KMS-11 (cell line): ENCODE measurements around the gene MTHFSD.

Experiments used
- H2AFZ ChIP-seq: fragments of 200-600 bp; sonication (generic); 2 replicates; pipeline ENCODE4 v1.6.1; 2016; ENCODE audit warnings: antibody characterized with exemption, mixed run types, low read depth
- H3K27ac ChIP-seq: fragments of 200-600 bp; sonication (generic); 2 replicates; pipeline ENCODE4 v1.6.1; 2016; ENCODE audit warnings: mild to moderate bottlenecking, mixed run types
- H3K27me3 ChIP-seq: fragments of 200-600 bp; sonication (generic); 2 replicates; pipeline ENCODE4 v1.6.1; 2017; ENCODE audit warnings: mild to moderate bottlenecking, low read depth, mixed run types, moderate library complexity; ENCODE audit not compliant: insufficient read depth
- H3K36me3 ChIP-seq: fragments of 200-600 bp; sonication (generic); 2 replicates; pipeline ENCODE4 v1.6.1; 2017; ENCODE audit warnings: mild to moderate bottlenecking, mixed run types; ENCODE audit not compliant: insufficient read depth
- H3K4me1 ChIP-seq: fragments of 200-600 bp; sonication (generic); 2 replicates; pipeline ENCODE4 v1.6.1; 2016; ENCODE audit warnings: mild to moderate bottlenecking, low read depth, mixed run types; ENCODE audit not compliant: poor library complexity, severe bottlenecking
- H3K4me2 ChIP-seq: fragments of 200-600 bp; sonication (generic); 2 replicates; pipeline ENCODE4 v1.7.0; 2016; ENCODE audit warnings: mild to moderate bottlenecking, mixed run types
- H3K4me3 ChIP-seq: fragments of 200-600 bp; sonication (generic); IDR thresholded peaks from 2 replicates; pipeline ENCODE4 v1.6.1; 2017; ENCODE audit warnings: low read depth, low read length, mixed read lengths; ENCODE audit not compliant: insufficient read depth
- H3K79me2 ChIP-seq: fragments of 200-600 bp; sonication (generic); 2 replicates; pipeline ENCODE4 v1.6.1; 2016; ENCODE audit warnings: low read depth, mixed run types; ENCODE audit not compliant: insufficient read depth
- H3K9ac ChIP-seq: fragments of 200-600 bp; sonication (generic); 2 replicates; pipeline ENCODE4 v1.6.1; 2016; ENCODE audit warnings: mild to moderate bottlenecking, mixed run types
- H4K20me1 ChIP-seq: fragments of 200-600 bp; sonication (generic); 2 replicates; pipeline ENCODE4 v1.6.1; 2016; ENCODE audit warnings: mild to moderate bottlenecking, mixed run types; ENCODE audit not compliant: insufficient read depth
- CTCF ChIP-seq: fragments of 200-600 bp; sonication (generic); conservative IDR thresholded peaks from 2 replicates; pipeline ENCODE4 v1.6.1; 2017; ENCODE audit warnings: low read depth, mild to moderate bottlenecking, antibody characterized with exemption, low read length, moderate library complexity, mixed read lengths

Gene MTHFSD

GRCh38 chr16:86581458-86581857, 26.4 kb upstream of the MTHFSD start:
- Histone ChIP-seq H4K20me1 (no peaks in the 10 kb centered on the region), H3K79me2 (no peaks in the 10 kb centered on the region), H3K27me3 (peaks cover 4% of the 10 kb centered on the region; the same call in 1 of the 2 replicates), H3K4me1 (no peaks in the 10 kb centered on the region), H3K4me3 (no peak overlapping the region), H3K9ac (no peak overlapping the region), H3K27ac (no peak overlapping the region), H3K4me2 (no peak overlapping the region), H2AFZ (no peak overlapping the region), H3K36me3 (no peaks in the 10 kb centered on the region)
- TF ChIP-seq CTCF: no peak

GRCh38 chr16:86580791-86581170, 25.7 kb upstream of the MTHFSD start:
- Histone ChIP-seq H3K27me3 (peaks cover 4% of the 10 kb centered on the region; the same call in 1 of the 2 replicates), H2AFZ (no peak overlapping the region), H3K79me2 (no peaks in the 10 kb centered on the region), H3K4me1 (no peaks in the 10 kb centered on the region), H4K20me1 (no peaks in the 10 kb centered on the region), H3K27ac (no peak overlapping the region), H3K9ac (no peak overlapping the region), H3K4me3 (no peak overlapping the region), H3K4me2 (no peak overlapping the region), H3K36me3 (no peaks in the 10 kb centered on the region)
- no peak for TF ChIP-seq CTCF

- Histone ChIP-seq H3K4me2 (no peak overlapping the region), H3K79me2 (no peaks in the 10 kb centered on the region), H3K27ac (no peak overlapping the region)
Measured at GRCh38 chr16:86580063-86580790, 25.2 kb upstream of the MTHFSD start.

GRCh38 chr16:86579268-86580062, 24.4 kb upstream of the MTHFSD start:
- no peak overlapping the region for H2AFZ ChIP-seq
- H3K79me2 ChIP-seq: no peaks in the 10 kb centered on the region
- no peaks in the 10 kb centered on the region for H3K36me3 ChIP-seq
- TF ChIP-seq CTCF: no peak
- peaks cover 4% of the 10 kb centered on the region; the same call in 1 of the 2 replicates for H3K27me3 ChIP-seq
- no peak overlapping the region for H3K4me2 ChIP-seq
- H3K9ac ChIP-seq: no peak overlapping the region
- no peaks in the 10 kb centered on the region for H4K20me1 ChIP-seq
- H3K4me1 ChIP-seq: no peaks in the 10 kb centered on the region
- no peak overlapping the region for H3K27ac ChIP-seq
- no peak overlapping the region for H3K4me3 ChIP-seq

More at GRCh38 chr16:86580063-86580790, 25.2 kb upstream of the MTHFSD start:
- Histone ChIP-seq H4K20me1 (no peaks in the 10 kb centered on the region), H3K4me1 (no peaks in the 10 kb centered on the region), H3K36me3 (no peaks in the 10 kb centered on the region), H3K27me3 (peaks cover 4% of the 10 kb centered on the region; the same call in 1 of the 2 replicates), H3K4me3 (no peak overlapping the region), H3K9ac (no peak overlapping the region), H2AFZ (no peak overlapping the region)
- no peak for TF ChIP-seq CTCF
